IMR-90 (cell line): ENCODE results near the gene COA3. TPM values are rescaled to one million over a fixed set of nuclear protein-coding genes. Genes with fewer than 3 reads are reported as not detected.

Experiments
- ATAC-seq: fragments of 200-7000 bp; cut with Tn5 transposase; 2 replicates; pipeline ENCODE4 v1.9.1; 2020; ENCODE audit warnings: low read depth, mild to moderate bottlenecking, moderate library complexity
- BruUV-seq: library from RNA; stranded (reverse); fragments of 400-500 nt; replicated peaks from 2 replicates; lab custom pipeline; 2021; lab: Mats Ljungman, UMichigan
- CTCF ChIA-PET: fragments of 300-600 bp; formaldehyde crosslinking; extraction: SDS; loops from one replicate; lab custom pipeline; 2021; ENCODE audit warnings: antibody characterized with exemption; lab: Yijun Ruan, JAX
- POLR2A ChIA-PET: fragments of 300-600 bp; sonication (Branson Sonifier 250); formaldehyde crosslinking; loops from one replicate; lab custom pipeline; 2022; ENCODE audit warnings: antibody characterized with exemption; ENCODE audit not compliant: unreplicated experiment; lab: Charles Lee
- DNase-seq: peaks from one replicate; pipeline ENCODE4 v3.0.0; 2013
- H2AFZ ChIP-seq: replicated peaks from 2 replicates; pipeline ENCODE3; 2013; ENCODE audit warnings: low read length, mild to moderate bottlenecking; ENCODE audit not compliant: poor library complexity
- H2AK5ac ChIP-seq: 2 replicates; pipeline ENCODE4 v1.6.1; 2013; ENCODE audit warnings: low read depth, low read length, inconsistent platforms
- H2AK9ac ChIP-seq: replicated peaks from 2 replicates; pipeline ENCODE3; 2013; ENCODE audit warnings: mild to moderate bottlenecking, low read depth, low read length, moderate library complexity; ENCODE audit not compliant: poor library complexity
- H2BK120ac ChIP-seq: 2 replicates; pipeline ENCODE4 v1.6.1; 2013; ENCODE audit warnings: low read depth, low read length, inconsistent platforms
- H2BK15ac ChIP-seq: 3 replicates; pipeline ENCODE4 v1.6.1; 2013; ENCODE audit warnings: low read depth, low read length, inconsistent platforms
- H2BK20ac ChIP-seq: 2 replicates; pipeline ENCODE4 v1.6.1; 2013; ENCODE audit warnings: low read depth, mild to moderate bottlenecking, inconsistent platforms, low read length, moderate library complexity
- H2BK5ac ChIP-seq: 2 replicates; pipeline ENCODE4 v1.6.1; 2013; ENCODE audit warnings: mild to moderate bottlenecking, low read depth, low read length, inconsistent platforms; ENCODE audit not compliant: poor library complexity, severe bottlenecking
- H3K14ac ChIP-seq: replicated peaks from 2 replicates; pipeline ENCODE4 v1.6.1; 2013; ENCODE audit warnings: low read depth, low read length, inconsistent platforms
- H3K18ac ChIP-seq: 2 replicates; pipeline ENCODE4 v1.6.1; 2013; ENCODE audit warnings: low read depth, low read length, control low read depth
- H3K23ac ChIP-seq: 2 replicates; pipeline ENCODE4 v1.6.1; 2013; ENCODE audit warnings: low read depth, low read length, inconsistent platforms
- H3K27ac ChIP-seq: 2 replicates; pipeline ENCODE4 v1.5.1; 2013; ENCODE audit warnings: mild to moderate bottlenecking, control low read depth, low read length; ENCODE audit not compliant: insufficient read depth
- H3K27me3 ChIP-seq: 2 replicates; pipeline ENCODE4 v1.6.1; 2013; ENCODE audit warnings: low read length; ENCODE audit not compliant: control insufficient read depth, insufficient read depth
- H3K36me3 ChIP-seq: 2 replicates; pipeline ENCODE4 v1.6.1; 2013; ENCODE audit warnings: low read length, mixed read lengths; ENCODE audit not compliant: control insufficient read depth, insufficient read depth
- H3K4ac ChIP-seq: 2 replicates; pipeline ENCODE4 v1.6.1; 2013; ENCODE audit warnings: low read depth, low read length, inconsistent platforms
- H3K4me1 ChIP-seq: 2 replicates; pipeline ENCODE4 v1.6.1; 2013; ENCODE audit warnings: low read length, mixed read lengths; ENCODE audit not compliant: control insufficient read depth, insufficient read depth
- H3K4me2 ChIP-seq: 2 replicates; pipeline ENCODE4 v1.6.1; 2013; ENCODE audit warnings: low read depth, mild to moderate bottlenecking, control low read depth, low read length, moderate library complexity
- H3K4me3 ChIP-seq: 2 replicates; pipeline ENCODE4 v1.5.1; 2013; ENCODE audit warnings: low read depth, mild to moderate bottlenecking, control low read depth, low read length, moderate library complexity; ENCODE audit not compliant: insufficient read depth
- H3K56ac ChIP-seq: 2 replicates; pipeline ENCODE4 v1.6.1; 2013; ENCODE audit warnings: low read length, inconsistent platforms; ENCODE audit not compliant: insufficient read depth; ENCODE audit errors: extremely low read depth
- H3K79me1 ChIP-seq, 2 experiments: 2 replicates each; pipeline ENCODE4 v1.6.1; 2013; ENCODE audit warnings: low read length in 2 of 2, inconsistent platforms in 1 of 2, low read depth in 1 of 2
- H3K9ac ChIP-seq: 2 replicates; pipeline ENCODE4 v1.6.1; 2013; ENCODE audit warnings: low read depth, low read length, control low read depth
- H3K9me1 ChIP-seq: 2 replicates; pipeline ENCODE4 v1.6.1; 2013; ENCODE audit warnings: low read length, inconsistent platforms; ENCODE audit not compliant: insufficient read depth
- H3K9me3 ChIP-seq: 2 replicates; pipeline ENCODE4 v1.6.1; 2013; ENCODE audit warnings: low read length; ENCODE audit not compliant: control insufficient read depth, insufficient read depth
- H4K20me1 ChIP-seq: 2 replicates; pipeline ENCODE4 v1.6.1; 2013; ENCODE audit warnings: low read length, inconsistent platforms; ENCODE audit not compliant: insufficient read depth
- H4K5ac ChIP-seq: 2 replicates; pipeline ENCODE4 v1.6.1; 2013; ENCODE audit warnings: mild to moderate bottlenecking, low read depth, low read length, control low read depth
- H4K8ac ChIP-seq, 2 experiments: 2 replicates each; pipeline ENCODE4 v1.6.1; 2013; ENCODE audit warnings: low read depth in 2 of 2, low read length in 2 of 2, control low read depth in 1 of 2, inconsistent platforms in 1 of 2
- H4K91ac ChIP-seq: 2 replicates; pipeline ENCODE4 v1.6.1; 2013; ENCODE audit warnings: low read depth, low read length, inconsistent platforms; ENCODE audit not compliant: insufficient read depth
- BHLHE40 ChIP-seq: fragments of 150-350 bp; IDR thresholded peaks from 2 replicates; pipeline ENCODE4 v1.6.1; 2016; ENCODE audit warnings: mild to moderate bottlenecking, low read depth, low read length
- CEBPB ChIP-seq: IDR thresholded peaks from 2 replicates; pipeline ENCODE4 v1.6.1; 2012; ENCODE audit warnings: low read depth, low read length, improper control_type of control experiment
- CHD1 ChIP-seq: IDR thresholded peaks from 2 replicates; pipeline ENCODE4 v1.6.1; 2012; ENCODE audit warnings: low read depth, low read length, improper control_type of control experiment
- CTCF ChIP-seq: conservative IDR thresholded peaks from 2 replicates; pipeline ENCODE4 v1.5.1; 2012; ENCODE audit warnings: mild to moderate bottlenecking, low read depth, low read length, improper control_type of control experiment
- ELK1 ChIP-seq: fragments of 150-350 bp; IDR thresholded peaks from 2 replicates; pipeline ENCODE4 v1.6.1; 2016; ENCODE audit warnings: low read depth, mild to moderate bottlenecking, low read length, moderate library complexity, borderline replicate concordance
- FOS ChIP-seq: fragments of 150-350 bp; IDR thresholded peaks from 2 replicates; pipeline ENCODE4 v1.6.1; 2016; ENCODE audit warnings: low read depth, low read length
- MAFK ChIP-seq: IDR thresholded peaks from 2 replicates; pipeline ENCODE4 v1.6.1; 2012; ENCODE audit warnings: low read depth, low read length, improper control_type of control experiment
- MAZ ChIP-seq: IDR thresholded peaks from 2 replicates; pipeline ENCODE4 v1.6.1; 2012; ENCODE audit warnings: low read depth, mild to moderate bottlenecking, low read length, improper control_type of control experiment, moderate library complexity, borderline replicate concordance
- MXI1 ChIP-seq: IDR thresholded peaks from 2 replicates; pipeline ENCODE4 v1.6.1; 2012; ENCODE audit warnings: low read depth, mild to moderate bottlenecking, low read length, moderate library complexity, borderline replicate concordance
- NFE2L2 ChIP-seq: fragments of 150-350 bp; IDR thresholded peaks from 2 replicates; pipeline ENCODE4 v1.6.1; 2016; ENCODE audit warnings: low read depth, mild to moderate bottlenecking, low read length
- POLR2A ChIP-seq: IDR thresholded peaks from 2 replicates; pipeline ENCODE4 v1.6.1; 2012; ENCODE audit warnings: mild to moderate bottlenecking, low read depth, low read length
- RAD21 ChIP-seq: IDR thresholded peaks from 2 replicates; pipeline ENCODE4 v1.6.1; 2012; ENCODE audit warnings: low read length, improper control_type of control experiment
- RFX5 ChIP-seq: IDR thresholded peaks from 2 replicates; pipeline ENCODE4 v1.8.0; 2012; ENCODE audit warnings: low read depth, mild to moderate bottlenecking, low read length, moderate library complexity
- SMC3 ChIP-seq: fragments of 150-350 bp; IDR thresholded peaks from 2 replicates; pipeline ENCODE4 v1.6.1; 2016; ENCODE audit warnings: low read depth, mild to moderate bottlenecking, antibody characterized with exemption, low read length, moderate library complexity
- USF2 ChIP-seq: fragments of 150-350 bp; IDR thresholded peaks from 2 replicates; pipeline ENCODE4 v1.6.1; 2017; ENCODE audit warnings: mild to moderate bottlenecking, antibody characterized with exemption, low read length, low read depth
- WGBS, 2 experiments: methylation state at CpG; one replicate each; pipeline versions ENCODE4 v1.1.5 to v1.1.7; 2013; ENCODE audit warnings: missing lambda C conversion rate in 2 of 2; ENCODE audit not compliant: insufficient read length in 1 of 2; ENCODE audit errors: extremely low coverage in 2 of 2; 5-methylcytosine and 5-hydroxymethylcytosine counted together
- dilution Hi-C: fragments of 300-500 bp; cut with HindIII; formaldehyde crosslinking; loops from one replicate; pipeline ENCODE4 v1.14.3; 2018; ENCODE audit warnings: low sequenced_read_pairs; ENCODE audit not compliant: unreplicated experiment
- in situ Hi-C: fragments of 300-500 bp; cut with MboI; formaldehyde crosslinking; loops from 3 replicates; pipeline ENCODE4 v1.14.3; 2019; ENCODE audit warnings: low sequenced_read_pairs, inconsistent platforms, mixed read lengths
- intact Hi-C: fragments of 100-400 bp; cut with micrococcal nuclease; formaldehyde crosslinking; loops from 2 replicates; pipeline ENCODE4 v1.10.0; 2022
- polyA plus RNA-seq, 3 experiments: library from polyadenylated mRNA; depleted of rRNA; stranded (reverse); fragments of >200 nt; gene quantifications; 2 replicates each; pipeline ENCODE4 v1.2.3, GENCODE V29; 2012; ENCODE audit warnings: low replicate concordance in 1 of 3
- total RNA-seq: library from RNA; depleted of rRNA; stranded (reverse); fragments of >200 nt; gene quantifications from 2 replicates; pipeline ENCODE4 v1.2.3, GENCODE V29; 2012

Gene COA3
- total and polyA plus RNA-seq, 2 of the 4 experiments (the other 2 are of a cell fraction) = 66.8 to 78.1 TPM

DNA sequence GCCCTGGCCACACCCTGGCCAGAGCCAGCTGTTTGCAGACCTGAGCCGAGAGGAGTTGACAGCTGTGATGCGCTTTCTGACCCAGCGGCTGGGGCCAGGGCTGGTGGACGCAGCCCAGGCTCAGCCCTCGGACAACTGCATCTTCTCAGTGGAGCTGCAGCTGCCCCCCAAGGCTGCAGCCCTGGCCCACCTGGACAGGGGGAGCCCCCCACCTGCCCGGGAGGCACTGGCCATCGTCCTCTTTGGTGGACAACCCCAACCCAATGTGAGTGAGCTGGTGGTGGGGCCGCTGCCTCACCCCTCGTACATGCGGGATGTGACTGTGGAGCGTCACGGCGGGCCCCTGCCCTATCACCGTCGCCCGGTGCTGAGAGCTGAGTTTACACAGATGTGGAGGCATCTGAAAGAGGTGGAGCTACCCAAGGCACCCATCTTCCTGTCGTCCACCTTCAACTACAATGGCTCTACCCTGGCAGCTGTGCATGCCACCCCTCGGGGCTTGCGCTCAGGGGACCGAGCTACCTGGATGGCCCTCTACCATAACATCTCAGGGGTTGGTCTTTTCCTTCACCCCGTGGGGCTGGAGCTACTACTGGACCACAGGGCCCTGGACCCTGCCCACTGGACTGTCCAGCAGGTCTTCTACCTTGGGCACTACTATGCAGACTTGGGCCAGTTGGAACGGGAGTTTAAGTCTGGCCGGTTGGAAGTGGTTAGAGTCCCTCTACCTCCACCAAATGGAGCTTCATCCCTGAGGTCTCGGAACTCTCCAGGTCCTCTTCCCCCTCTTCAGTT, 46.5 kb upstream of the COA3 start:
- intact Hi-C loops = loop anchor here (5.0 kb wide), 1 partner anchor 277 kb away; no protein-coding TSS in a partner anchor
- peaks cover 2% of the 10 kb centered on the region; the same call in 1 of the 2 replicates for H3K27me3 ChIP-seq
- no peak overlapping the region for H3K56ac ChIP-seq
- peaks cover 8% of the 10 kb centered on the region; the same call in 1 of the 2 replicates for H3K9me1 ChIP-seq
- H3K4me1 ChIP-seq = peaks cover 2% of the 10 kb centered on the region; the same call in 1 of the 2 replicates
- no peak overlapping the region for H2AK9ac ChIP-seq
- no peak overlapping the region for H4K91ac ChIP-seq
- 86% methylated on average over 10 of the region's 24 CpGs; no CpG with 5 or more reads in 1 of the 2 experiments for WGBS, 2 experiments
- H4K8ac ChIP-seq = no peak overlapping the region
- H2BK5ac ChIP-seq = no peak overlapping the region
- no peak overlapping the region for H3K18ac ChIP-seq
- H3K4me3 ChIP-seq = no peak overlapping the region
- no peak overlapping the region for H4K5ac ChIP-seq
- CTCF ChIA-PET = no interaction called here
- DNase-seq (no peak), ATAC-seq (no peak)
- H3K9ac ChIP-seq = no peak overlapping the region
- in situ Hi-C loops = loop anchor here (5.0 kb wide), 1 partner anchor 92 kb away; no protein-coding TSS in a partner anchor
- no peaks in the 10 kb centered on the region for H3K9me3 ChIP-seq
- POLR2A ChIA-PET = no interaction called here
- no TSS peak for BruUV-seq
- no peak overlapping the region for H3K23ac ChIP-seq
- no peak overlapping the region for H2AK5ac ChIP-seq
- H2AFZ ChIP-seq = no peak overlapping the region
- peaks cover 19% of the 10 kb centered on the region for H4K20me1 ChIP-seq
- no peak overlapping the region for H2BK20ac ChIP-seq
- H3K4ac ChIP-seq = no peak overlapping the region
- H3K14ac ChIP-seq = no peak overlapping the region
- no peak overlapping the region for H3K27ac ChIP-seq
- peaks cover 8 to 12% of the 10 kb centered on the region in 2 experiments; a peak in 3 of 4 replicates for H3K79me1 ChIP-seq
- dilution Hi-C loops = no loop called here
- H3K4me2 ChIP-seq = no peak overlapping the region
- H2BK120ac ChIP-seq = no peak overlapping the region
- no peak overlapping the region; the same call in 2 of the 3 replicates for H2BK15ac ChIP-seq
- H3K36me3 ChIP-seq = peaks cover 41% of the 10 kb centered on the region
- TF ChIP-seq CTCF = no peak
- no peak for TF ChIP-seq USF2
- no peak for TF ChIP-seq ELK1
- TF ChIP-seq RAD21 = no peak
- no peak for TF ChIP-seq CHD1
- no peak for TF ChIP-seq SMC3
- no peak for TF ChIP-seq MAFK
- TF ChIP-seq CEBPB = no peak
- no peak for TF ChIP-seq MAZ
- no peak for TF ChIP-seq NFE2L2
- no peak for TF ChIP-seq FOS
- TF ChIP-seq BHLHE40 = no peak
- TF ChIP-seq POLR2A = no peak
- TF ChIP-seq RFX5 = no peak
- no peak for TF ChIP-seq MXI1
